OCI-LY7 (cell line): ENCODE results near the gene LRIG2.

Source experiments
- CTCF ChIP-seq: fragments of 200-600 bp; sonication (generic); conservative IDR thresholded peaks from 2 replicates; pipeline ENCODE4 v1.5.1; 2014; ENCODE audit warnings: mild to moderate bottlenecking, antibody characterized with exemption, low read length, moderate library complexity, mixed read lengths
- EZH2phosphoT487 ChIP-seq: fragments of 200-600 bp; sonication (generic); IDR thresholded peaks from 2 replicates; pipeline ENCODE4 v1.6.1; 2018; ENCODE audit warnings: low read depth, borderline replicate concordance, mild to moderate bottlenecking, mixed run types, antibody characterized with exemption, low read length, moderate library complexity, mixed read lengths

GRCh38 chr1:113048064-113048463, 24.9 kb upstream of the LRIG2 start:
- no peak for TF ChIP-seq CTCF
- no peak for TF ChIP-seq EZH2phosphoT487
